Ramos (cell line): ENCODE results near the gene AKAP13.

Experiments used
- in situ Hi-C: fragments of 300-500 bp; cut with MboI; formaldehyde crosslinking; loops from one replicate; pipeline ENCODE4 v1.14.3; 2022; ENCODE audit warnings: low sequenced_read_pairs; ENCODE audit not compliant: unreplicated experiment

The AKAP13 gene

GRCh38 chr15:85709250-85709649, 328.8 kb downstream of the AKAP13 start:
- in situ Hi-C loops, result no loop called here

- in situ Hi-C loops, result no loop called here
Observed at GRCh38 chr15:85710340-85710842, 330.0 kb downstream of the AKAP13 start.

- in situ Hi-C loops, result no loop called here
Observed at GRCh38 chr15:85711580-85712192, 331.3 kb downstream of the AKAP13 start.

- in situ Hi-C loops, result no loop called here
Observed at GRCh38 chr15:85716261-85716660, 335.9 kb downstream of the AKAP13 start.

- in situ Hi-C loops, result no loop called here
Observed at GRCh38 chr15:85717212-85717611, 336.8 kb downstream of the AKAP13 start.

GRCh38 chr15:85718271-85718971, 338.0 kb downstream of the AKAP13 start:
- in situ Hi-C loops, result no loop called here

- in situ Hi-C loops, result no loop called here
Observed at GRCh38 chr15:85718981-85719380, 338.6 kb downstream of the AKAP13 start.

- in situ Hi-C loops, result no loop called here
Observed at GRCh38 chr15:85722374-85723152, 342.2 kb downstream of the AKAP13 start.

- in situ Hi-C loops, result no loop called here
Observed at GRCh38 chr15:85723960-85724945, 343.9 kb downstream of the AKAP13 start.

- in situ Hi-C loops, result no loop called here
Observed at GRCh38 chr15:85725019-85725418, 344.6 kb downstream of the AKAP13 start.

- in situ Hi-C loops, result no loop called here
Observed at GRCh38 chr15:85725564-85725963, 345.2 kb downstream of the AKAP13 start.

GRCh38 chr15:85726454-85726853, 346.1 kb downstream of the AKAP13 start:
- in situ Hi-C loops, result no loop called here

- in situ Hi-C loops, result no loop called here
Observed at GRCh38 chr15:85727068-85727467, 346.7 kb downstream of the AKAP13 start.

- in situ Hi-C loops, result no loop called here
Observed at GRCh38 chr15:85730001-85730820, 349.8 kb downstream of the AKAP13 start.

- in situ Hi-C loops, result no loop called here
Observed at GRCh38 chr15:85733416-85733815, 353.0 kb downstream of the AKAP13 start.

GRCh38 chr15:85737061-85737460, 356.7 kb downstream of the AKAP13 start:
- in situ Hi-C loops, result no loop called here

- in situ Hi-C loops, result no loop called here
Observed at GRCh38 chr15:85741021-85741421, 360.6 kb downstream of the AKAP13 start.

- in situ Hi-C loops, result no loop called here
Observed at GRCh38 chr15:85741662-85742061, 361.3 kb downstream of the AKAP13 start.

GRCh38 chr15:85742186-85742821, 361.9 kb downstream of the AKAP13 start:
- in situ Hi-C loops, result no loop called here
